ENCODE measurements around the gene RTP5.

RTP5 gene

GRCh38 chr2:241843321-241844065, 26.0 kb upstream of the RTP5 start:
- DNase-seq (ENCODE audit: low read depth in 1 of 2, low spot score in 1 of 2) = no peak

GRCh38 chr2:241844066-241844728, 25.3 kb upstream of the RTP5 start:
- DNase-seq (ENCODE audit: low read depth in 1 of 2, low spot score in 1 of 2) = peak; percentile 65 to 74

GRCh38 chr2:241844831-241845578, 24.5 kb upstream of the RTP5 start:
- no peak for DNase-seq (ENCODE audit: low read depth in 1 of 2, low spot score in 1 of 2)

GRCh38 chr2:241846406-241846805, 23.1 kb upstream of the RTP5 start:
- no peak for DNase-seq (ENCODE audit: low read depth in 1 of 2, low spot score in 1 of 2)

- DNase-seq (ENCODE audit: low read depth in 1 of 2, low spot score in 1 of 2) = no peak
Observed at GRCh38 chr2:241848761-241849615, 20.5 kb upstream of the RTP5 start.

- no peak for DNase-seq (ENCODE audit: low read depth in 1 of 2, low spot score in 1 of 2)
Observed at GRCh38 chr2:241849616-241850543, 19.6 kb upstream of the RTP5 start.

GRCh38 chr2:241850544-241851324, 18.8 kb upstream of the RTP5 start:
- DNase-seq (ENCODE audit: low read depth in 1 of 2, low spot score in 1 of 2) = no peak

- DNase-seq (ENCODE audit: low read depth in 1 of 2, low spot score in 1 of 2) = no peak
Observed at GRCh38 chr2:241851325-241852115, 18.0 kb upstream of the RTP5 start.

GRCh38 chr2:241852116-241852980, 17.2 kb upstream of the RTP5 start:
- no peak for DNase-seq (ENCODE audit: low read depth in 1 of 2, low spot score in 1 of 2)

GRCh38 chr2:241852981-241853631, 16.4 kb upstream of the RTP5 start:
- DNase-seq (ENCODE audit: low read depth in 1 of 2, low spot score in 1 of 2) = no peak

GRCh38 chr2:241853651-241854341, 15.7 kb upstream of the RTP5 start:
- DNase-seq (ENCODE audit: low read depth in 1 of 2, low spot score in 1 of 2) = no peak

- DNase-seq (ENCODE audit: low read depth in 1 of 2, low spot score in 1 of 2) = no peak
Observed at GRCh38 chr2:241854342-241855244, 14.9 kb upstream of the RTP5 start.

GRCh38 chr2:241855245-241855887, 14.2 kb upstream of the RTP5 start:
- no peak for DNase-seq (ENCODE audit: low read depth in 1 of 2, low spot score in 1 of 2)

GRCh38 chr2:241855888-241856422, 13.6 kb upstream of the RTP5 start:
- DNase-seq (ENCODE audit: low read depth in 1 of 2, low spot score in 1 of 2) = no peak
